Endodermal cell (in vitro differentiated cells): ENCODE data around the gene CAPRIN1. TPM values are rescaled to one million over a fixed set of nuclear protein-coding genes. Genes with fewer than 3 reads are reported as not detected.

Experiments used
- DNase-seq: peaks from one replicate; pipeline ENCODE4 v3.0.0-alpha.2; 2017
- H3K27ac ChIP-seq: 2 replicates; pipeline ENCODE4 v1.5.1; 2013; ENCODE audit warnings: mild to moderate bottlenecking, low read depth, low read length, moderate library complexity
- H3K27me3 ChIP-seq: 2 replicates; pipeline ENCODE4 v1.6.1; 2013; ENCODE audit warnings: mild to moderate bottlenecking, low read length, moderate library complexity; ENCODE audit not compliant: insufficient read depth, control insufficient read depth, poor library complexity, severe bottlenecking
- H3K36me3 ChIP-seq: 2 replicates; pipeline ENCODE4 v1.7.0; 2013; ENCODE audit warnings: mild to moderate bottlenecking, low read length, moderate library complexity; ENCODE audit not compliant: control insufficient read depth, insufficient read depth
- H3K4me1 ChIP-seq: one replicate; pipeline ENCODE4 v1.7.0; 2013; ENCODE audit warnings: low read length; ENCODE audit not compliant: control insufficient read depth, insufficient read depth
- H3K4me3 ChIP-seq: 2 replicates; pipeline ENCODE4 v1.5.1; 2013; ENCODE audit warnings: mild to moderate bottlenecking, low read length, moderate library complexity
- H3K9ac ChIP-seq: 2 replicates; pipeline ENCODE4 v1.6.1; 2013; ENCODE audit warnings: mild to moderate bottlenecking, low read length, moderate library complexity; ENCODE audit not compliant: poor library complexity, severe bottlenecking; ENCODE audit errors: extremely low read depth
- H3K9me3 ChIP-seq: 2 replicates; pipeline ENCODE4 v1.6.1; 2013; ENCODE audit warnings: mild to moderate bottlenecking, low read length, moderate library complexity; ENCODE audit not compliant: control insufficient read depth
- H3K27ac Mint-ChIP-seq: 2 replicates; pipeline ENCODE4 v1.8.0; 2020; ENCODE audit warnings: mixed read lengths
- H3K27me3 Mint-ChIP-seq: 2 replicates; pipeline ENCODE4 v1.8.0; 2021; ENCODE audit warnings: mild to moderate bottlenecking, mixed read lengths; ENCODE audit not compliant: insufficient read depth
- H3K36me3 Mint-ChIP-seq: 2 replicates; pipeline ENCODE4 v1.8.0; 2020; ENCODE audit warnings: low read depth, mixed read lengths
- H3K4me1 Mint-ChIP-seq: 2 replicates; pipeline ENCODE4 v1.8.0; 2020; ENCODE audit warnings: mixed read lengths
- H3K4me3 Mint-ChIP-seq: 2 replicates; pipeline ENCODE4 v1.8.0; 2020; ENCODE audit warnings: mild to moderate bottlenecking, moderate library complexity, mixed read lengths
- H3K9me3 Mint-ChIP-seq: 2 replicates; pipeline ENCODE4 v1.8.0; 2020; ENCODE audit warnings: mild to moderate bottlenecking, mixed read lengths
- WGBS, 2 experiments: methylation state at CpG; one replicate each; pipeline versions ENCODE4 v1.1.5 to v1.1.7; 2013; ENCODE audit warnings: missing lambda C conversion rate in 2 of 2, mixed read lengths in 1 of 2; ENCODE audit not compliant: insufficient coverage in 1 of 2, insufficient read length in 1 of 2; 5-methylcytosine and 5-hydroxymethylcytosine counted together
- long read RNA-seq, 4 experiments: library from polyadenylated mRNA in 2 of 4; library from RNA in 1 of 4; library from capped mRNA in 1 of 4; stranded (forward) in 3 of 4; unstranded in 1 of 4; transcript quantifications; one replicate each; pipeline ENCODE4 v2.0.0, GENCODE V29; 2020 to 2021; ENCODE audit warnings: inconsistent platforms in 1 of 4
- polyA plus RNA-seq, 2 experiments: library from polyadenylated mRNA; stranded (reverse); fragments of 50-300 nt; gene quantifications; one replicate each; pipeline ENCODE4 v1.2.3, GENCODE V29; 2013
- total RNA-seq, 2 donors: library from RNA; stranded (reverse); fragmentation: NEBNext Ultra II Directional in 1 of 2; extraction: Animal tissue kit (Norgen Biotek cat#: 25700) in 1 of 2; gene quantifications; 2 replicates in 1 of 2; 3 replicates in 1 of 2; pipeline ENCODE4 v1.2.1, GENCODE V29; 2021
- TF ChIP-seq, protein P1 (sequence below): fragments of 200-600 bp; sonication (generic); conservative IDR thresholded peaks from 2 replicates; pipeline ENCODE4 v1.5.0; 2021; ENCODE audit warnings: antibody characterized with exemption, mild to moderate bottlenecking

Gene CAPRIN1, protein sequence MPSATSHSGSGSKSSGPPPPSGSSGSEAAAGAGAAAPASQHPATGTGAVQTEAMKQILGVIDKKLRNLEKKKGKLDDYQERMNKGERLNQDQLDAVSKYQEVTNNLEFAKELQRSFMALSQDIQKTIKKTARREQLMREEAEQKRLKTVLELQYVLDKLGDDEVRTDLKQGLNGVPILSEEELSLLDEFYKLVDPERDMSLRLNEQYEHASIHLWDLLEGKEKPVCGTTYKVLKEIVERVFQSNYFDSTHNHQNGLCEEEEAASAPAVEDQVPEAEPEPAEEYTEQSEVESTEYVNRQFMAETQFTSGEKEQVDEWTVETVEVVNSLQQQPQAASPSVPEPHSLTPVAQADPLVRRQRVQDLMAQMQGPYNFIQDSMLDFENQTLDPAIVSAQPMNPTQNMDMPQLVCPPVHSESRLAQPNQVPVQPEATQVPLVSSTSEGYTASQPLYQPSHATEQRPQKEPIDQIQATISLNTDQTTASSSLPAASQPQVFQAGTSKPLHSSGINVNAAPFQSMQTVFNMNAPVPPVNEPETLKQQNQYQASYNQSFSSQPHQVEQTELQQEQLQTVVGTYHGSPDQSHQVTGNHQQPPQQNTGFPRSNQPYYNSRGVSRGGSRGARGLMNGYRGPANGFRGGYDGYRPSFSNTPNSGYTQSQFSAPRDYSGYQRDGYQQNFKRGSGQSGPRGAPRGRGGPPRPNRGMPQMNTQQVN
- 100 to 1,000 TPM; 226 to 241 TPM for total RNA-seq
- polyA plus RNA-seq (2013, experiment 1 of 2) = 292 TPM
- polyA plus RNA-seq (2013, experiment 2 of 2) = 275 TPM
- long read RNA-seq, experiment 1, full-length matches to known transcripts = 34 of 123 reads
- long read RNA-seq, experiment 1, partial matches to known transcripts = 69 of 123 reads
- long read RNA-seq, experiment 1, other reads (novel, unspliced or antisense) = 20 of 123 reads
- long read RNA-seq, experiment 2, full-length matches to known transcripts = 287 of 356 reads
- long read RNA-seq, experiment 2, partial matches to known transcripts = 43 of 356 reads
- long read RNA-seq, experiment 2, other reads (novel, unspliced or antisense) = 26 of 356 reads
- long read RNA-seq, experiment 3, full-length matches to known transcripts = 1,034 of 1,114 reads
- long read RNA-seq, experiment 3, partial matches to known transcripts = 45 of 1,114 reads
- long read RNA-seq, experiment 3, other reads (novel, unspliced or antisense) = 35 of 1,114 reads
- long read RNA-seq, experiment 4, partial matches to known transcripts = 26 of 31 reads
- long read RNA-seq, experiment 4, other reads (novel, unspliced or antisense) = 2 of 31 reads

DNA sequence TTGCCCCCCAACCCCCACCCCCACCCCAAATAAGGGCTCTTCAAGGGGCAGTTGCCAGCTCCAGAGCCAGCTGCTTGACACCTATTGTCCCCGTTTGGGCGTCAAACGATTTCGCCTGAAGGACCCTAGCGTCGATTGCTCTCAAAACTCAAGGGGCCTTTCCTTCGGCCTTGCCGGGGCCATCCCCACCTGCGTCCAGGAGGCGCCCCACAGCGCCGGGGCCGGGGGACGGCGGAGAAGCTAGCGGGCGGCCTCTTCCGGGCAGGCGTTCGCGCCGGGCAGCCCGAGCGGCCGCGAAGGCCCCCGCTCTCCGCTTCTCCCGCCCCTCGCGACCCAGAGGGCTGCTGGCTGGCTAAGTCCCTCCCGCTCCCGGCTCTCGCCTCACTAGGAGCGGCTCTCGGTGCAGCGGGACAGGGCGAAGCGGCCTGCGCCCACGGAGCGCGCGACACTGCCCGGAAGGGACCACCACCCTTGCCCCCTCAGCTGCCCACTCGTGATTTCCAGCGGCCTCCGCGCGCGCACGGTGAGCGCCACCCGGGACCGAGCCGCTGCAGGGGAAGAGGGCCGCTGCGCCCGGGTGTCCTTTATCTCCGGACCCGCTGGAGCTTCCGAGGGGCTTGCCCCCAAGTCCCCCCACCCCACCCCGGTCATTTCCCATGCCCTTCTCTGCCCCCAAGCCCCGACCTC is at the start of gene CAPRIN1:
Gene CAPRIN1 (plus strand): TSS at position 383 of the 687 bp plus-strand sequence. CDS start 690 bp downstream, outside the sequence.
- peak; percentile 95 for DNase-seq
- peak within 1 kb of the TSS; percentile 100 for H3K4me3 Mint-ChIP-seq
- 0% methylated on average over 14 to 64 of the region's 64 CpGs for WGBS, 2 experiments

DNA sequence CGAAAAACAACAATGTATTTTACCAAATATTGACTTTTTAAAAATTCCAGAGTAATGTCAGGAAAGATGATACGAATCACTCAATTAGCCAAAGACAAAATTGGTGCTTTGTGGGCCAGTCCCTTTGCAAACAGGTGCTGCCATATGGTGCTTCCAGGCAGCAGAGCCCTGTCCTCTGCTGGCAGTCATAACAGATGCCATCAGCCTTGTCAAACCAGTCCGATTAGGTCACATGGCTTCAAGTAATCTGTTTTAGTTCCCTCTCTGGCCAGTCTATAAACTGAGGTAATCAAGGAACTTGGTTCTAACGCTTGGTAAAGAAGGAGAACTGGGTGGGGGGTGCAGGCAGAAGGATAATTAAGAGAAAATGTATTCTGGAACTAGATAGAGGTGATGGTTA is 49.1 kb upstream of the CAPRIN1 start:
- DNase-seq = no peak

More for the DNA sequence above, at the start of gene CAPRIN1:
- Mint-ChIP-seq H3K9me3 (no peaks in the 10 kb centered on the region), H3K36me3 (peaks cover 28% of the 10 kb centered on the region), H3K4me1 (peaks cover 22% of the 10 kb centered on the region), H3K27ac (peak within 1 kb of the TSS; percentile 96), H3K27me3 (no peaks in the 10 kb centered on the region)
- Histone ChIP-seq H3K9me3 (no peaks in the 10 kb centered on the region), H3K36me3 (peaks cover 34% of the 10 kb centered on the region), H3K4me3 (peak within 1 kb of the TSS; percentile 90), H3K27ac (peak within 1 kb of the TSS; percentile 100), H3K4me1 (peaks cover 3% of the 10 kb centered on the region), H3K9ac (peak within 1 kb of the TSS; percentile 97), H3K27me3 (no peaks in the 10 kb centered on the region)
- TF ChIP-seq, protein P1, sequence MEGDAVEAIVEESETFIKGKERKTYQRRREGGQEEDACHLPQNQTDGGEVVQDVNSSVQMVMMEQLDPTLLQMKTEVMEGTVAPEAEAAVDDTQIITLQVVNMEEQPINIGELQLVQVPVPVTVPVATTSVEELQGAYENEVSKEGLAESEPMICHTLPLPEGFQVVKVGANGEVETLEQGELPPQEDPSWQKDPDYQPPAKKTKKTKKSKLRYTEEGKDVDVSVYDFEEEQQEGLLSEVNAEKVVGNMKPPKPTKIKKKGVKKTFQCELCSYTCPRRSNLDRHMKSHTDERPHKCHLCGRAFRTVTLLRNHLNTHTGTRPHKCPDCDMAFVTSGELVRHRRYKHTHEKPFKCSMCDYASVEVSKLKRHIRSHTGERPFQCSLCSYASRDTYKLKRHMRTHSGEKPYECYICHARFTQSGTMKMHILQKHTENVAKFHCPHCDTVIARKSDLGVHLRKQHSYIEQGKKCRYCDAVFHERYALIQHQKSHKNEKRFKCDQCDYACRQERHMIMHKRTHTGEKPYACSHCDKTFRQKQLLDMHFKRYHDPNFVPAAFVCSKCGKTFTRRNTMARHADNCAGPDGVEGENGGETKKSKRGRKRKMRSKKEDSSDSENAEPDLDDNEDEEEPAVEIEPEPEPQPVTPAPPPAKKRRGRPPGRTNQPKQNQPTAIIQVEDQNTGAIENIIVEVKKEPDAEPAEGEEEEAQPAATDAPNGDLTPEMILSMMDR = no peak

More for the DNA sequence above, 49.1 kb upstream of the CAPRIN1 start:
- Histone ChIP-seq H3K4me3 (no peak overlapping the region), H3K36me3 (no peaks in the 10 kb centered on the region), H3K9ac (no peak overlapping the region), H3K4me1 (no peaks in the 10 kb centered on the region), H3K9me3 (no peaks in the 10 kb centered on the region), H3K27me3 (peaks cover 19% of the 10 kb centered on the region), H3K27ac (no peak overlapping the region)
- TF ChIP-seq, protein P1 = no peak
- 88 to 100% methylated on average over 3 to 4 of the region's 4 CpGs for WGBS, 2 experiments
- Mint-ChIP-seq H3K36me3 (no peaks in the 10 kb centered on the region), H3K27me3 (peaks cover 22% of the 10 kb centered on the region), H3K4me3 (no peak overlapping the region), H3K4me1 (peaks cover 5% of the 10 kb centered on the region), H3K9me3 (no peaks in the 10 kb centered on the region), H3K27ac (no peak overlapping the region)
